ENCODE data around the gene DQX1. TPM values are rescaled to one million over a fixed set of nuclear protein-coding genes. Genes with fewer than 3 reads are reported as not detected.

DQX1 gene
- total and polyA plus RNA-seq, 7 donors, result 0.19 to 0.27 (median 0.27) TPM; not detected in 4

Other genes starting within 250 kb of the DQX1 start
- 1 to 10 TPM in 3 of 4 donors, under 1 TPM in 1; 0.57 to 5.7 (median 2.3) TPM for gene SLC4A5, start 182.8 kb downstream of the DQX1 start, total RNA-seq
- gene SLC4A5, start 182.8 kb downstream of the DQX1 start, polyA plus RNA-seq, result under 1 TPM; 0.27 to 0.53 (median 0.42) TPM
- gene DCTN1, start 145.9 kb downstream of the DQX1 start, total RNA-seq, result 100 to 1,000 TPM in 3 of 4 donors, 10 to 100 TPM in 1; 99.0 to 131 (median 116) TPM
- 10 to 100 TPM; 45.6 to 61.3 (median 52.1) TPM for gene DCTN1, start 145.9 kb downstream of the DQX1 start, polyA plus RNA-seq
- under 1 TPM; 0.15 to 0.46 (median 0.39) TPM for gene C2orf81, start 104.6 kb downstream of the DQX1 start, total RNA-seq
- under 1 TPM; 0.06 to 0.34 (median 0.23) TPM for gene C2orf81, start 104.6 kb downstream of the DQX1 start, polyA plus RNA-seq
- gene WDR54, start 104.5 kb downstream of the DQX1 start, total RNA-seq, result 1 to 10 TPM; 1.1 to 1.6 (median 1.4) TPM
- gene WDR54, start 104.5 kb downstream of the DQX1 start, polyA plus RNA-seq, result 1 to 10 TPM in 2 of 3 donors, under 1 TPM in 1; 0.52 to 2.4 (median 2.4) TPM
- gene RTKN, start 84.3 kb downstream of the DQX1 start, total RNA-seq, result 10 to 100 TPM in 2 of 4 donors, 1 to 10 TPM in 2; 6.0 to 18.8 (median 9.0) TPM
- gene RTKN, start 84.3 kb downstream of the DQX1 start, polyA plus RNA-seq, result 10 to 100 TPM in 1 of 3 donors, 1 to 10 TPM in 2; 3.1 to 12.1 (median 6.6) TPM
- gene INO80B, start 71.1 kb downstream of the DQX1 start, total RNA-seq, result 10 to 100 TPM; 23.6 to 39.0 (median 28.6) TPM
- 10 to 100 TPM; 29.1 to 61.1 (median 41.7) TPM for gene INO80B, start 71.1 kb downstream of the DQX1 start, polyA plus RNA-seq
- 10 to 100 TPM; 21.6 to 41.3 (median 23.4) TPM for gene WBP1, start 67.8 kb downstream of the DQX1 start, total RNA-seq
- 10 to 100 TPM; 19.4 to 26.2 (median 24.7) TPM for gene WBP1, start 67.8 kb downstream of the DQX1 start, polyA plus RNA-seq
- gene MOGS, start 60.8 kb downstream of the DQX1 start, total RNA-seq, result 10 to 100 TPM; 17.1 to 26.4 (median 24.2) TPM
- 10 to 100 TPM; 19.8 to 38.8 (median 25.2) TPM for gene MOGS, start 60.8 kb downstream of the DQX1 start, polyA plus RNA-seq
- 100 to 1,000 TPM; 118 to 157 (median 138) TPM for gene MRPL53, start 53.6 kb downstream of the DQX1 start, total RNA-seq
- gene MRPL53, start 53.6 kb downstream of the DQX1 start, polyA plus RNA-seq, result 10 to 100 TPM; 63.7 to 90.0 (median 63.9) TPM
- gene CCDC142, start 43.2 kb downstream of the DQX1 start, total RNA-seq, result 1 to 10 TPM; 2.7 to 8.3 (median 4.5) TPM
- gene CCDC142, start 43.2 kb downstream of the DQX1 start, polyA plus RNA-seq, result 1 to 10 TPM; 1.4 to 8.7 (median 2.5) TPM
- 10 to 100 TPM in 1 of 4 donors, 1 to 10 TPM in 3; 5.4 to 10.1 (median 8.4) TPM for gene TTC31, start 43.1 kb downstream of the DQX1 start, total RNA-seq
- 10 to 100 TPM in 1 of 3 donors, 1 to 10 TPM in 2; 7.9 to 13.2 (median 9.4) TPM for gene TTC31, start 43.1 kb downstream of the DQX1 start, polyA plus RNA-seq
- gene LBX2, start 26.6 kb downstream of the DQX1 start, total RNA-seq, result under 1 TPM in 2 of 4 donors, not detected in 2; 0.15 to 0.36 TPM
- under 1 TPM; 0.14 to 0.68 (median 0.26) TPM for gene LBX2, start 26.6 kb downstream of the DQX1 start, polyA plus RNA-seq
- gene PCGF1, start 18.5 kb downstream of the DQX1 start, total RNA-seq, result 10 to 100 TPM; 14.3 to 32.0 (median 21.5) TPM
- 10 to 100 TPM; 25.6 to 60.3 (median 44.9) TPM for gene PCGF1, start 18.5 kb downstream of the DQX1 start, polyA plus RNA-seq
- not detected for gene TLX2, start 11.8 kb downstream of the DQX1 start, total RNA-seq
- not detected for gene TLX2, start 11.8 kb downstream of the DQX1 start, polyA plus RNA-seq
- 10 to 100 TPM; 56.0 to 94.7 (median 84.6) TPM for gene AUP1, start 3.5 kb upstream of the DQX1 start, total RNA-seq
- 100 to 1,000 TPM; 123 to 205 (median 169) TPM for gene AUP1, start 3.5 kb upstream of the DQX1 start, polyA plus RNA-seq
- 10 to 100 TPM; 23.0 to 30.9 (median 27.2) TPM for gene HTRA2, start 3.7 kb upstream of the DQX1 start, total RNA-seq
- 10 to 100 TPM; 24.2 to 54.4 (median 41.8) TPM for gene HTRA2, start 3.7 kb upstream of the DQX1 start, polyA plus RNA-seq
- gene LOXL3, start 27.7 kb upstream of the DQX1 start, total RNA-seq, result 1 to 10 TPM in 3 of 4 donors, under 1 TPM in 1; 0.99 to 2.3 (median 1.6) TPM
- under 1 TPM; 0.62 to 0.64 (median 0.64) TPM for gene LOXL3, start 27.7 kb upstream of the DQX1 start, polyA plus RNA-seq
- gene DOK1, start 28.5 kb upstream of the DQX1 start, total RNA-seq, result 1 to 10 TPM; 1.2 to 3.8 (median 2.0) TPM
- gene DOK1, start 28.5 kb upstream of the DQX1 start, polyA plus RNA-seq, result 1 to 10 TPM; 1.0 to 2.0 (median 1.1) TPM
- gene M1AP, start 122.1 kb upstream of the DQX1 start, total RNA-seq, result under 1 TPM in 1 of 4 donors, not detected in 3; 0.21 TPM
- under 1 TPM in 1 of 3 donors, not detected in 2; 0.01 TPM for gene M1AP, start 122.1 kb upstream of the DQX1 start, polyA plus RNA-seq
- gene SEMA4F, start 128.0 kb upstream of the DQX1 start, total RNA-seq, result 1 to 10 TPM; 2.0 to 5.7 (median 2.5) TPM
- gene SEMA4F, start 128.0 kb upstream of the DQX1 start, polyA plus RNA-seq, result 1 to 10 TPM in 1 of 3 donors, under 1 TPM in 2; 0.59 to 1.5 (median 0.72) TPM

All from psoas muscle (tissue), 7 donors.